GM12874 (cell line): ENCODE results near the gene SFXN3.

ENCODE experiments used
- TF ChIP-seq, protein P1 (sequence below): IDR thresholded peaks from 2 replicates; pipeline ENCODE4 v1.5.1; 2011; ENCODE audit warnings: low read depth, mild to moderate bottlenecking, control low read depth, low read length, moderate library complexity; ENCODE audit not compliant: insufficient read depth

SFXN3 gene

DNA sequence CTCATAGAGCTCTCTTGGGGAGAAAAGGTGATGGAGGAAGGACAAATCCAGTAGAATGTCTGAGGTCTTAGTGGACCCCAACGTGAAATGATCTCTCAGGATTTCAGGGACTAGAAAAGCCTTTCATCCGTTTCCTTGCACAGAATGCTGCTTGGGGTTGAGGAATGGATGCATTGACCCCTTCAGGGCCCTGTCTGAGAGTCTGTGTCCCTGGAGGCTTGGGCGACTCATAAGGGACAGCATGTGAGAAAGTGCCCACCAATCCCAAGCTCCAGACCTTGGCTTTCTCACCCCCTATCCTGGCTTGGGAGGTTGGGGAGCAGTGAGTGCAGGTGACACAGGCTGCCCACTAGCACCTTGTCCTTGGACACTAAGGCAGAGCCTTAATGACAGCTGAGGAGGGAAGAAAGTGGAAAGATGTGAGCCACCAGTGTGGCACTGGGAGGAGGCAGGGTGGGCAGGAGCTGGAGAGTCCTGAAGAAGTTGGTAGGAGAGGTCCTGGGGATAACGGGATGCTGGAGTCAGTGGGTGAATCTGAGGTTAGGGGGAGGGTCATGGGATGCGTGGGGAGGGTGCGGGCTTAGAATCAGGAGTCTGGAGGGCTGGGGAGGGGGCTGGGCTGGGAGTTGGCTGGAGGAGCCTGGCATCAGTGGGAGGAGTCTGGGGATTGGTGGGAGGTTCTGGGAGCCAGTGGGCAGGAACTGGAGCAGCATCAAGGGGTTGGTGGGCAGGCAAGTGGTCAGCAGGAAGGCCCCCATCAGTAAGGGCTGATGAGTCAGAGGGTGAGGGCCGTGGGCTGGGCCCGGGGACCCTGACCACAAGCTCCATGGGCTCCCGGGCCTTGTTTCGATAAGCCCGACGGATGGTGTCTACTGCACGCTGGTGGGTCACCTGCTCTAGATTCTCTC, 22.9 kb upstream of the SFXN3 start:
- TF ChIP-seq, protein P1, sequence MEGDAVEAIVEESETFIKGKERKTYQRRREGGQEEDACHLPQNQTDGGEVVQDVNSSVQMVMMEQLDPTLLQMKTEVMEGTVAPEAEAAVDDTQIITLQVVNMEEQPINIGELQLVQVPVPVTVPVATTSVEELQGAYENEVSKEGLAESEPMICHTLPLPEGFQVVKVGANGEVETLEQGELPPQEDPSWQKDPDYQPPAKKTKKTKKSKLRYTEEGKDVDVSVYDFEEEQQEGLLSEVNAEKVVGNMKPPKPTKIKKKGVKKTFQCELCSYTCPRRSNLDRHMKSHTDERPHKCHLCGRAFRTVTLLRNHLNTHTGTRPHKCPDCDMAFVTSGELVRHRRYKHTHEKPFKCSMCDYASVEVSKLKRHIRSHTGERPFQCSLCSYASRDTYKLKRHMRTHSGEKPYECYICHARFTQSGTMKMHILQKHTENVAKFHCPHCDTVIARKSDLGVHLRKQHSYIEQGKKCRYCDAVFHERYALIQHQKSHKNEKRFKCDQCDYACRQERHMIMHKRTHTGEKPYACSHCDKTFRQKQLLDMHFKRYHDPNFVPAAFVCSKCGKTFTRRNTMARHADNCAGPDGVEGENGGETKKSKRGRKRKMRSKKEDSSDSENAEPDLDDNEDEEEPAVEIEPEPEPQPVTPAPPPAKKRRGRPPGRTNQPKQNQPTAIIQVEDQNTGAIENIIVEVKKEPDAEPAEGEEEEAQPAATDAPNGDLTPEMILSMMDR: no peak

DNA sequence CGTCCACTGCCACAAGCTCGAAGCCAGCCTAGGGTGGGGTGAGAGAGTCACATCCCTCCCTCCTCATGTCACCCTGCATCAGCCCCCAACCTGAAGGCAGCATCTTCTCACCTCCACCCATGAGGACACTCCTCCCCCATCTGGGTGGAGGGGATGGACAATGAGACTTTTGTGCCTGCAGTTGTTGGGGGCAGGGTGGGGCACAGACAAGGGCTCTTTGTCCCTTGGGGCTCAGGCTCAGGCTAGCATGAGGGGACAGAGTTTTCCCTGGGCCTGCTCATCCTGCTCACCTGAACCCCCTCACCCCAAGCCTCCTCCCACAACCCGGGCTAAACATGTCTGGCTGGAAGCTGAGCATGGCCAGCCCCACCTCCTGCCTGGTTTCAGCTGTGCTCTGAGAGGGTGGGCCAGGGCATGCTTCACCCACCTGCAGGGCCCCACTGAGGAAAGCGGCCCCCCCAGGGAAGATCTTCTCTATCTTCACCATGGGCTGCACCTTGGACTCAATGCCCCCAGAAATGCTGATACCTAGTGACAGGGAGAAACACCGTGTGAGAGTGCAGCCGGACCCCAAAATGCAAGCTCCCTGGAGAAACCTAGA, 22.1 kb upstream of the SFXN3 start:
- TF ChIP-seq, protein P1: no peak

DNA sequence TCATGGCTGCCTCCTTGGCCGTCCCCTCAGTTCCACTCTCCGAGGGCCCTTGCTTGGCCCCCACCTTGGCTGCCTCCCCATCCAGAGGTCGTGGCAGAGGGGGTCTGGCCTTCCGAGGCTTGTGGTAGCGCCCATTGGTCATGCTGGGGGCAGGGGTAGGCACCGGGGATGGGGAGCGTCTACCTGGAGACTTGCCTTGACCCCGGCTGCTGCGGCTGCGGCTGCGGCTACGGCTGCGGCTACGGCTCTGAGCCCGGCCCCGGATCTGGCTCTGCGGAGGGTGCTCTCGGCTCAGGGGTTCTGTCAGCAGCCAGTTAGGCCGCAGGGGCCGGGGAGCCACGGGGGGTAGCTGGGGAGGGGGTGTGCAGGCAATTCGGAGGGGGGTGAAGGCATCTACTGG, 20.7 kb upstream of the SFXN3 start:
- TF ChIP-seq, protein P1: no peak

DNA sequence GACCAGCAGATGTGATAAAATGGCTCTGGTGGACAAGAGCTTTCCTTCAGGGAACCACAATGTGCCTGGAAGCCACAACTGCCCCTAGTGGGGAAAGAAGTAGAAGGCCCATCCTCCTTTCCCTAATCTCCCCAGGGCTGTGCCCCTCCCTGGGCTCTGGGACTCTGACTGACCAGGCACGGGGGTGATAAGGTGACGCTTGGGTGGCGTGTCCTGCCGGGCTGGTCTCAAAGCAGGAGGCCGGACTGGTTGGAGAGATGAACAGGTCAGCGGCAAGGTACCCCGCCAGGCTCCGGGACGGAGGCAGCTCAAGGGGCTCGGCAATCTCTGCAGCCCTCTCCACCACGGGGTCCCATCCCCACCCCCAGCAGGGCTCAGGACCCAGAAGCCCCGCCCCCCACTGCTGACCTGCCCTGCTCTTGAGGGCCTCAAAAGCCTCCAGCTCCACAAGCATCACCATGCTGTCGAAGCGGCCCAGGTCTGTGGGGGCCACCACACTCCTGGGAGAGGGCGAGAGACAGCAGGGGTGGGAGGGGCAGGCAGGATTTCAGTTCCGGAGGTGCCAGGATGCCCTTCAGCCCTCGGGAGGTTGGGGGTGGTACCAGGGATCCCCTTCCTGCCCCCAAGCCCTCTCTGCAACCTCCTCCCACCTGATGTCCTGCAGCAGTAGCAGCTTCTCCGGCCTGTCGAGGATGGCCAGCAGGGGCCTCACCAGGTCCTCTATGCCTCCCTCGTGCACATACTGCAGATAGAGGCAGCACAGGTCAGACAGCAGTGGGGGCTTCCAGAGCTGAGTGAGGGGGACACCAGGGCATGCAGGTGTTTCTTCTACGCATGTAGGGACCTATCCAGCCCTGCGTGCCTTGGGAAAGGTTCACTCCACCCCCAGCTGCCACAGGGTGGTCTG, 19.3 kb upstream of the SFXN3 start:
- TF ChIP-seq, protein P1: 0 out of 2 replicates have a peak, but pooled peaks have one; percentile 1

DNA sequence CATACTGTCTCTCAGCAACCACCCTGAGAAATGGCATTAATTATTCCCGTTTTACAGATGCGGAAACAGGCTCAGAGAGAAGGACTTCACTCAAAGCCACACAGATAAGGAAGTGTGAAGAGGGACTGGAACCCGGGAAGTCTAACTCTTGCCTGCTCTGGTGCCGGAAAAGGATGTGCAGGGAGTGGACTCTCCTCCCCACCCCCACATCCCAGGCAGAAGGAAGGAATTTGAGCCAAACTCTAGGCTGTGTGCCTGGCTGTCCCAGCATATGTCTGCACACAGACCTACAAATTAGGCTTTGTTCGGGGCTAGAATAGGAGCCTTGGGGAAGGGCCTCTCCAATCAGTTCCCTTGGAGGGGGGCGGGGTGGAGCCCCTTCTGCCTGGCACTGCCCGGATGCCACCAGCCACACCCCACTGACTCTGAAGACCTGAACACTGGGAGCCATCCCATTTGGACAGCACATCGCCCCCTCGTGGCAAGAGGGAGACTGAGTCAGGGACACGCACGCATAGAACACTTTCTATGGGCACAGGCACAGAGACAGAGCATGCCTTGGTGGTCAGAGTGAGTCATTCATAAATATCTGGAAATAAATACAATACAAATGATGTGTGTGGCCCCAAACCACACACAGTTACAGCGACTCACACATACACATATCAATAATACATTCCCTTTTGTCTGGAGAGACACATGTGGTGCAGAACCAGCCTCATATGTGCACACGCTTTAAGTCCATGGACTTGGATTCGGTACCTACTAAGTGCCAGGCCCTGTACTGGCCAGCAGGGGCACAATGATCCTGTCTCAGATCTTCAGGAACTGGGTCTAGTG, 18.3 kb upstream of the SFXN3 start:
- TF ChIP-seq, protein P1: peak; percentile 81

DNA sequence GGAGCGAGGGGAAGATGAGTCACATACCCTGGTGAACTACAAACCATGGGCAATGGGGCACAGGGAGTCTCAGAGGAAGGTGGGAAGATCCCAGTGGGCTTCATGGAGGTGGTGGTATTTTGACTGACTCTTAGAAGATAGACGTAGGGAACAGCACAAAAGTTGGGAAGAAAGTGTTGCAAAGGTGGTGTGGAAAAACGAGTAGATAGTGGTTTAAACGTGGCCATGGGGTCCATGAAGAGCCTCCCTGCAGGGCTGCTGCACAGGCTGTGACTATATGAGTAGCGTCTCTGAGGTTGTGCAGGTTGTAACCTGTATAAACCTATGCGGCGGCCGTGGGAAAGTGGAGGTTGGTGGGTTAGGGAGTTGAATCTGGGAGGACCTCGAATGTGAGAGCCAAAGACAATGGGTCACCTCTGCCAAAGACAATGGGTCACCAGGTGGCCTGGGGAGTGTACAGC, 17.6 kb upstream of the SFXN3 start:
- TF ChIP-seq, protein P1: no peak
